Sigmoid colon (tissue), 4 donors: ENCODE results near the gene PLA1A.

ENCODE experiments used
- CTCF ChIP-seq, 4 experiments: fragments of 450-650 bp in 3 of 4; fragments of 200-600 bp in 1 of 4; IDR thresholded peaks; one replicate each; pipeline ENCODE4 v1.5.1; 2016 to 2019; ENCODE audit warnings: antibody characterized with exemption in 4 of 4, mild to moderate bottlenecking in 3 of 4, moderate library complexity in 2 of 4
- POLR2AphosphoS5 ChIP-seq, 4 donors: sonication (generic); formaldehyde crosslinking; IDR thresholded peaks; one replicate each; pipeline ENCODE4 v1.6.1; 2017; ENCODE audit warnings: antibody characterized with exemption in 4 of 4

DNA sequence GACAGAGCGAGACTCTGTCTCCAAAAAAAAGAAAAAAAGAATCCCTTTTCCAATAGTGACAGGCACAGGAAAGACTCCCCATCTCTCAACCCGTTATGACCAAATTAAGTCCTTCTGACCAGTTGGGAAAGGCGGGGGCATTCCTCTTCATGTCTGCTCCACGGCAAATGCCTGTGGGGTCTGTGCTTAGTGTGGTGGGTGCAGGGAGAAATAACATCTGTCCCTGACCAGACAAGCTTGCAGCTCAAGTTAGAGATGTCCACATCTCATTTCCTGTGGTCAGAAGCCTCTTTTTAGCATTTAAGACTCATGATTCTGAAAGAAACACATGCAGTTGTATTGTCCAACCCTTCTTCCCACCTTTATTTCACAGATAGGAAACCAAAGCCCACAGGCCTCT lies 16.2 kb downstream of the PLA1A start:
- no peak for TF ChIP-seq POLR2AphosphoS5 (IDR thresholded peaks at IDR 0.05)
- TF ChIP-seq CTCF (IDR thresholded peaks at IDR 0.05): no peak
